Loucy (cell line): ENCODE results near the gene KCNH4.
"Not testable (repeated sequence)": the region's sequence is repeated elsewhere in the genome, so short reads cannot be mapped to it uniquely, and the experiment has no call there.

Experiments used
- CTCF ChIP-seq: fragments of 200-600 bp; sonication (generic); conservative IDR thresholded peaks from 2 replicates; pipeline ENCODE4 v1.5.1; 2014; ENCODE audit warnings: mild to moderate bottlenecking, antibody characterized with exemption, low read length
- EZH2phosphoT487 ChIP-seq: fragments of 200-600 bp; IDR thresholded peaks from 2 replicates; pipeline ENCODE4 v1.6.1; 2018; ENCODE audit warnings: antibody characterized with exemption, mild to moderate bottlenecking, moderate library complexity, borderline replicate concordance

- TF ChIP-seq CTCF, EZH2phosphoT487: not testable (repeated sequence)
Observed at GRCh38 chr17:42143138-42143537, 37.8 kb downstream of the KCNH4 start.
